ENCODE results near the gene MPRIP.
"Not testable (repeated sequence)": the region's sequence is repeated elsewhere in the genome, so short reads cannot be mapped to it uniquely, and the experiment has no call there.

The MPRIP gene

GRCh38 chr17:17042384-17042736 lies at the start of gene MPRIP:
TSS of gene MPRIP (plus strand) at chr17:17042457. CDS start at chr17:17042849, 392 bp downstream.
- H3K27ac ChIP-seq, result peak within 1 kb of the TSS; percentile 87
- TF ChIP-seq CTCF (conservative IDR thresholded peaks at IDR 0.05), result no peak

GRCh38 chr17:16994631-16995030 lies 47.6 kb upstream of the MPRIP start:
- TF ChIP-seq ZFX (IDR thresholded peaks at IDR 0.05), result no peak
- TF ChIP-seq CTCF (conservative IDR thresholded peaks at IDR 0.05), result no peak

GRCh38 chr17:16995930-16996329 lies 46.3 kb upstream of the MPRIP start:
- H3K27ac ChIP-seq, result no peak overlapping the region
- no peak for TF ChIP-seq ZFX (IDR thresholded peaks at IDR 0.05)
- TF ChIP-seq CTCF (conservative IDR thresholded peaks at IDR 0.05), result no peak

More at GRCh38 chr17:16994631-16995030, 47.6 kb upstream of the MPRIP start:
- H3K27ac ChIP-seq, result no peak overlapping the region

DNA sequence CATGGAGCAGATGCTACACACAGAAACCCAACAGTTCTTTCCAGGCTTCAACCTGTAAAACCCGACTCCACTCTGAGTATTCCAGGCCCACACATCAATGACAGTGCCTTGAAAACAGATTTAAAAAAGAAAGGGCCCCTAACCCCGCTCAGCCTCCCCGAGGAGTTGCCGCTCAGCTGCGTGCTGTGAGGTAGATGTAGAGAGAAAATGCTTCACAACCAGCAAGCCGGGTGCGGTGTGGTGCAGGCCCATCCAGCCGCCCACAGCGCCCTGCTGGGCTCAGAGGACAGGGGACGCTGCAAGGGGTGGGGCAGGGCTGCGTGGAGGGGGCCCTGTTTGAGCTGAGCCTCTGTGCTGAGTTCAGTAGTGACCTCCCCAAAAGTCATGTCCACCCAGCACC lies 45.5 kb upstream of the MPRIP start:
- not testable (repeated sequence) for H3K27ac ChIP-seq

DNA sequence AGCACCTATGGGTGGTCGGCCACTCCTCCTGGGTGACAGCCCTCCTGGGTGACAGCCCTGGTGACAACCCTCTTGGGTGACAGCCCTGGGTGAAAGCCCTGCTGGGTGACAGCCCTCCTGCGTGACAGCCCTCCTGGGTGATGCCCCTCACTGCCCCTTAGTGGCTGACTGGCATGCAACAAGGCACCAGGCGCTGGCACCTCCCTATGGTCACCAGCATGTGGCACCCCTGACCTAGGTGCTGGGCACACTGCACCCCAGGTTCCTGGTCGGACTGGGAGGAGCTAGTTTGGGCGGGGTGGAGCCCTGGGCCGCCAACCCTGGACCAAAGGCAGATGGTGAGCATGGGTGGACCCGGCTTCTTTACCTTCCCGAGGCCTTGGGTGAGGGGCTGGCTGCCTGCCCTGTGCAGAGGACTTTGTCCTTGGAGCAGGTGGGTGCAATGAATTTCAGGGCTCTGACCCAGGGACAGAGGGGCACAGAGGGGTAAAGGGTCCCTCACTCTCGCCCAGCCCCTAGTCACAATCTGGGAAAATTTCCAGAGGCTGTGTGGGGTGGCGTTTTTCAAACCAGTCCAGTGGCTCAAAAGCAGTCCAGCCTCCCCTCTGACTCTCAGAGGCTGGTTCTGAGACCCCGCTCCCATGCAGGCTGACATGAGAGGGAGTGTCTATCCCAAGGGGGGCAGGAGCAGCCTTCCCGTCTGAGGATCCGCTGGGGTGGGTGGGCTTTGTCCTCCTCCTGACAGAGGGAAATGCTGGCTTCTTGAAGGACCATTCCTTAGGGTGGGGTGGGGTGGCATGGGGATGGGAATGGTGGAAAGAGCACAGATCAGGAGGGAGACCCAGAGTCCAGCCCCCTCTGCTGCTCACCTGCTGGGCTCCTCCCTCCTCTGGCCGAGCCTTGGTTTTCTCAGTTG lies 44.5 kb upstream of the MPRIP start:
- no peak; the same call in 1 of the 2 replicates for TF ChIP-seq CTCF (conservative IDR thresholded peaks at IDR 0.05)
- no peak for TF ChIP-seq ZFX (IDR thresholded peaks at IDR 0.05)
- no peak overlapping the region for H3K27ac ChIP-seq

- no peak for TF ChIP-seq ZFX (IDR thresholded peaks at IDR 0.05)
- no peak overlapping the region for H3K27ac ChIP-seq
Observed at GRCh38 chr17:16999931-17000625, 42.2 kb upstream of the MPRIP start.

GRCh38 chr17:17001076-17001777 lies 41.0 kb upstream of the MPRIP start:
- no peak overlapping the region for H3K27ac ChIP-seq
- TF ChIP-seq CTCF (conservative IDR thresholded peaks at IDR 0.05) (0 out of 2 replicates have a peak, but pooled peaks have one; percentile 62), ZFX (IDR thresholded peaks at IDR 0.05) (no peak)
